Neural crest cell (in vitro differentiated cells): ENCODE data around the gene MX2. TPM values are rescaled to one million over a fixed set of nuclear protein-coding genes. Genes with fewer than 3 reads are reported as not detected.

Experiments
- DNase-seq: peaks from one replicate; pipeline ENCODE4 v3.0.0; 2021; ENCODE audit warnings: low read depth, mixed read lengths, low spot score
- H3K27ac Mint-ChIP-seq: one replicate; pipeline ENCODE4 v1.8.0; 2021; ENCODE audit warnings: mild to moderate bottlenecking, mixed read lengths; ENCODE audit not compliant: unreplicated experiment
- H3K27me3 Mint-ChIP-seq: 2 replicates; pipeline ENCODE4 v1.8.0; 2021; ENCODE audit warnings: low read depth, mild to moderate bottlenecking, mixed read lengths
- H3K36me3 Mint-ChIP-seq: 2 replicates; pipeline ENCODE4 v1.8.0; 2021; ENCODE audit warnings: low read depth, mild to moderate bottlenecking, mixed read lengths
- H3K4me1 Mint-ChIP-seq: 2 replicates; pipeline ENCODE4 v1.8.0; 2021; ENCODE audit warnings: mixed read lengths
- H3K4me3 Mint-ChIP-seq: one replicate; pipeline ENCODE4 v1.8.0; 2021; ENCODE audit warnings: mild to moderate bottlenecking, mixed read lengths
- H3K9me3 Mint-ChIP-seq: 2 replicates; pipeline ENCODE4 v1.8.0; 2021; ENCODE audit warnings: mixed read lengths
- total RNA-seq: library from RNA; stranded (reverse); gene quantifications from 2 replicates; pipeline ENCODE4 v1.2.1, GENCODE V29; 2021
- TF ChIP-seq, protein P1 (sequence below): fragments of 200-600 bp; sonication (generic); conservative IDR thresholded peaks from 2 replicates; pipeline ENCODE4 v1.5.0; 2021; ENCODE audit warnings: antibody characterized with exemption, mild to moderate bottlenecking

Gene MX2
- total RNA-seq, 1 donor from 2014 or later, result not detected

DNA sequence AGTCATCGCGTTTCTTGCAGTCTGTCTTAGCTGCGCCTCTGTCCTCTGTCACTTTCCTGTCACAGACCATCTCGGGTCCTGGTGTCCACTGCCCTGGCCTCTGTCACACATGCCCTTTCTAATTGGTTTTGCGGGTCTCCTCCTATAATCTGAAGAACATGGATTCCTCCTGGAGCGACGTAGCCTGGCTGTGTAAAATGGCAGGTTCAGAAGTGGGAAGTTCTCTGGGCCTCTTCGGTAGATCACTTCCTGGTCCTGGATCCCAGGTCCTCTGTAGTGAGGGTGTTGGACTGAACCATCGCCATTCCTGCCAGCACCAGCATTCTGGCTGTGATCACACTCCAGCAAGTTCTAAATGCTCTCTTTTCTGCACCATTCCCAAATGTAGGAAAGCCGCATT is 44.4 kb upstream of the MX2 start:
- TF ChIP-seq, protein P1, sequence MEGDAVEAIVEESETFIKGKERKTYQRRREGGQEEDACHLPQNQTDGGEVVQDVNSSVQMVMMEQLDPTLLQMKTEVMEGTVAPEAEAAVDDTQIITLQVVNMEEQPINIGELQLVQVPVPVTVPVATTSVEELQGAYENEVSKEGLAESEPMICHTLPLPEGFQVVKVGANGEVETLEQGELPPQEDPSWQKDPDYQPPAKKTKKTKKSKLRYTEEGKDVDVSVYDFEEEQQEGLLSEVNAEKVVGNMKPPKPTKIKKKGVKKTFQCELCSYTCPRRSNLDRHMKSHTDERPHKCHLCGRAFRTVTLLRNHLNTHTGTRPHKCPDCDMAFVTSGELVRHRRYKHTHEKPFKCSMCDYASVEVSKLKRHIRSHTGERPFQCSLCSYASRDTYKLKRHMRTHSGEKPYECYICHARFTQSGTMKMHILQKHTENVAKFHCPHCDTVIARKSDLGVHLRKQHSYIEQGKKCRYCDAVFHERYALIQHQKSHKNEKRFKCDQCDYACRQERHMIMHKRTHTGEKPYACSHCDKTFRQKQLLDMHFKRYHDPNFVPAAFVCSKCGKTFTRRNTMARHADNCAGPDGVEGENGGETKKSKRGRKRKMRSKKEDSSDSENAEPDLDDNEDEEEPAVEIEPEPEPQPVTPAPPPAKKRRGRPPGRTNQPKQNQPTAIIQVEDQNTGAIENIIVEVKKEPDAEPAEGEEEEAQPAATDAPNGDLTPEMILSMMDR, result no peak
- peaks cover 10% of the 10 kb centered on the region for H3K4me1 Mint-ChIP-seq
- H3K9me3 Mint-ChIP-seq, result no peaks in the 10 kb centered on the region
- no peak overlapping the region for H3K27ac Mint-ChIP-seq
- H3K36me3 Mint-ChIP-seq, result no peaks in the 10 kb centered on the region
- DNase-seq, result no peak
- H3K27me3 Mint-ChIP-seq, result peaks cover 46% of the 10 kb centered on the region
- H3K4me3 Mint-ChIP-seq, result peak overlapping the region; percentile 62

DNA sequence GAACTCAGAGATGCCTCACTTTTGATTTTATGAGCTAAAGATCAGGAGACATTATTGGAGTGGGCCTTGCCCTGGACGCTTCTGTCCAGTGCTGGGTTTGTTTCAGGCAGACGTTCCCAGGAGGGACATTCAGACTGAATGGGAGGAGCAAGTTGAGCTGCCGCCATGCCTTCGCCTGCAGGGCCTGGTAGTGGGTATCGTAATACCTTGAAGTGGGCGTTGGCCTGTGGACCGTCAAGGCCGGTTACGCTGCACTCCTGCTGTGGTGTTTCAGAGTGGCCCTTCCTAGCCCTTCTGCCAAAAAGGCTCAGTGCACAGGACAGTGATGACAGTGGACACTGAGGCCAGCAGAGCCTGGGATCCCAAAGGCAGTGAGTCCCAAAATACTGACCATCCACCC is 43.6 kb upstream of the MX2 start:
- Mint-ChIP-seq H3K4me1 (peaks cover 10% of the 10 kb centered on the region), H3K27ac (no peak overlapping the region), H3K9me3 (no peaks in the 10 kb centered on the region), H3K36me3 (no peaks in the 10 kb centered on the region), H3K4me3 (no peak overlapping the region), H3K27me3 (peaks cover 46% of the 10 kb centered on the region)
- no peak for DNase-seq
- TF ChIP-seq, protein P1, result no peak

DNA sequence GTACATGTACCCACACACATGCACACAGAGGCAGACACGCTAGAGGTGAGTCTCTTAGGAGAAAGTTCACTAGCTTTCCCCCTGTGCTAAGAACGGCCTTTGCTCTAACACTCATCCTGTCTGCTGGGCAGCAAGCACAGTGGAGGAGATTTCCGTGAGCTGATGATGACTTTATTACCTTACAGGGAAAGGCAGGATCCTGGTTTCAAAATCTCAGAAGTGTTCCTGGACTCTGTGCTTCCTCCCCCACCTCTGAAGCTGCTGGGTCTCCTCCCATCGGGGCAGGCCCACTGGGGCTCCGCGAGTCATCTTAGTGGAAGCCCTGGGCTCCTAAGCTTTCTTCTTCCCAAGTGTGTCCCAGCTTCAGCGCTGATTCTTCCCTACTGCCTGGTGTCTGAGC is 42.6 kb upstream of the MX2 start:
- H3K27me3 Mint-ChIP-seq, result peaks cover 44% of the 10 kb centered on the region
- TF ChIP-seq, protein P1, result no peak
- no peak overlapping the region for H3K4me3 Mint-ChIP-seq

DNA sequence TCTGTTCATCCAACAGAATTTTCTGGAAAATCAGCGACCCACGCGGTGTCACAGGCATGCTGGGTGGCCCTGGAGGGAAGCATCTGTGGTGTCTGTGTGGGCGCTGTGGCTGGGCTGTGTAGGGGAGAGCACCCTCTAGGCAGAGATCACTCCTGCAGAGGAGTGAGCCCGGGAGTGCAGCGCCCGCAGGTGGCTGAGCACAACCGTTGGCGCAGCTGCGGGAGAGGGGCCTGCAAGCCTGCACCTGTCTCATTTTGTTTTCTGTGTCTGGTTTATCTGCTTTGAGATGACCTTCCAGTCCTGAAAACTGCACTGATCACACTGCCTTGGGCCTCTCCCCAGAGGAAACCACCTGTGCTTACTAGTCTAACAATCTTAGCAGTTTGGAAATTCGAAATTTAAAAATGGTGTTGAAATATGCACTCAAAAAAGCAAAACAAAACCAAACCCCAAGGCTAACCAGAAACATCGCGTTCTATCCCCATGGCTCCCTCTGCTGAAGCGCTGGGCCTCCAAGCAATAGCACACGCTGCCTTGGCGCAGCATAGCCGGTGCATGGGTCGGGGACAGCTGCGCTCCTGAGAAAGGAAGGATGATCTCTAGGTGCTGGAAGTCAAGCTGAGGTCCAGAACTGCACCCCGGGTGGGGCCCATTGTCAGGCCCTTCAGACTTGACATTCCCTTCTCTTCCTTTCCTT is 40.5 kb upstream of the MX2 start:
- Mint-ChIP-seq H3K9me3 (no peaks in the 10 kb centered on the region), H3K27me3 (peaks cover 24% of the 10 kb centered on the region)

More for the DNA sequence above, 42.6 kb upstream of the MX2 start:
- DNase-seq, result no peak
- H3K27ac Mint-ChIP-seq, result no peak overlapping the region
- no peaks in the 10 kb centered on the region for H3K9me3 Mint-ChIP-seq
- H3K36me3 Mint-ChIP-seq, result no peaks in the 10 kb centered on the region
- H3K4me1 Mint-ChIP-seq, result peaks cover 10% of the 10 kb centered on the region

DNA sequence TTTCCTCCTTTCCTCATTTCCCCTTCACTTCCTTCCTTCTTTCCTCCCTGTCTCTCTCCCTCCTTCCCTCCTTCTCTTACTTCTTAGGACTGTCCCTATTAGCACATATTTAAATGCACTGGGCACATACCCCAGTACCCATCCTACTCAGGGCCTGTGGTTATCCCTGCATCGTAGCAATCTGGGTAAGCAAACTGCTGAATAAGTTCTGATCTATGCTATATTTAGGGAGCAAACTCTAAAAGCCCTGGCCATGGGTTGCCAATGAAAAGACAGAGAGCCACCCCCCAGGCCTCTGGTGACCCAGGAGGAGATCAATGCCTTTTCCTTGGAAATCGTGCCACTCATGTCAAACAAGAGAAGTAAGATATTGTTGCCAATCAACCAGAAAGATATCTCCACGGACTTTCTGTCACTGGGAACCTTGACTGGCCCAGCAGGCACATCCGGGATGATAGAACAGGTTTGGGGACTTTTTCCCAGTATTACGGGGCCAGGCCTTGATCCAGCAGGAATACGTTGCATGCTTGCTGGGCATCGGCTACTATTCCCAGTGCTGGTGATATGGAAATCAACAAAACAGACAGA is 39.8 kb upstream of the MX2 start:
- Mint-ChIP-seq H3K27ac (no peak overlapping the region), H3K4me3 (no peak overlapping the region), H3K9me3 (no peaks in the 10 kb centered on the region), H3K27me3 (peaks cover 20% of the 10 kb centered on the region), H3K36me3 (no peaks in the 10 kb centered on the region), H3K4me1 (peaks cover 4% of the 10 kb centered on the region)
- DNase-seq, result no peak
- TF ChIP-seq, protein P1, result no peak

More for the DNA sequence above, 40.5 kb upstream of the MX2 start:
- Mint-ChIP-seq H3K4me3 (no peak overlapping the region), H3K4me1 (peaks cover 4% of the 10 kb centered on the region), H3K36me3 (no peaks in the 10 kb centered on the region), H3K27ac (no peak overlapping the region)
- no peak for DNase-seq
- TF ChIP-seq, protein P1, result no peak
